HG02623 (cell line): ENCODE results near the gene IL1RL1.
"Not testable (repeated sequence)": the region's sequence is repeated elsewhere in the genome, so short reads cannot be mapped to it uniquely, and the experiment has no call there.

Source experiments
- ATAC-seq: cut with Tn5 transposase; IDR thresholded peaks from one replicate; pipeline ENCODE4 v1.9.1; 2021; ENCODE audit warnings: moderate library complexity; ENCODE audit not compliant: unreplicated experiment

Gene IL1RL1

GRCh38 chr2:102291319-102292075, 19.9 kb upstream of the IL1RL1 start:
- no peak for ATAC-seq

- ATAC-seq: no peak
Observed at GRCh38 chr2:102294802-102295489, 16.4 kb upstream of the IL1RL1 start.

GRCh38 chr2:102295566-102295965, 15.8 kb upstream of the IL1RL1 start:
- ATAC-seq: no peak

- ATAC-seq: no peak
Observed at GRCh38 chr2:102296449-102296848, 14.9 kb upstream of the IL1RL1 start.

GRCh38 chr2:102297891-102298290, 13.5 kb upstream of the IL1RL1 start:
- ATAC-seq: no peak

- ATAC-seq: peak; percentile 94
Observed at GRCh38 chr2:102301867-102302362, 9.4 kb upstream of the IL1RL1 start.

- ATAC-seq: no peak
Observed at GRCh38 chr2:102302458-102302857, 8.9 kb upstream of the IL1RL1 start.

- ATAC-seq: no peak
Observed at GRCh38 chr2:102303589-102303988, 7.8 kb upstream of the IL1RL1 start.

- ATAC-seq: no peak
Observed at GRCh38 chr2:102304268-102304667, 7.1 kb upstream of the IL1RL1 start.

GRCh38 chr2:102304711-102305611, 6.4 kb upstream of the IL1RL1 start:
- no peak for ATAC-seq

GRCh38 chr2:102306125-102306524, 5.2 kb upstream of the IL1RL1 start:
- no peak for ATAC-seq

GRCh38 chr2:102313025-102313424, 1.7 kb downstream of the IL1RL1 start:
- no peak for ATAC-seq

- no peak for ATAC-seq
Observed at GRCh38 chr2:102313471-102313870, 2.1 kb downstream of the IL1RL1 start.

- ATAC-seq: no peak
Observed at GRCh38 chr2:102313950-102314349, 2.6 kb downstream of the IL1RL1 start.

- no peak for ATAC-seq
Observed at GRCh38 chr2:102315921-102316320, 4.6 kb downstream of the IL1RL1 start.

GRCh38 chr2:102317715-102318114, 6.4 kb downstream of the IL1RL1 start:
- ATAC-seq: no peak

- ATAC-seq: no peak
Observed at GRCh38 chr2:102318437-102318836, 7.1 kb downstream of the IL1RL1 start.

- ATAC-seq: no peak
Observed at GRCh38 chr2:102321941-102322719, 10.8 kb downstream of the IL1RL1 start.

GRCh38 chr2:102324914-102325313, 13.6 kb downstream of the IL1RL1 start:
- not testable (repeated sequence) for ATAC-seq

GRCh38 chr2:102331311-102331980, 20.1 kb downstream of the IL1RL1 start:
- ATAC-seq: no peak
